ENCODE data around the gene PPM1N. TPM values are rescaled to one million over a fixed set of nuclear protein-coding genes. Genes with fewer than 3 reads are reported as not detected.

Gene PPM1N
- total RNA-seq, 1 experiment from 2014 or later, result 5.0 TPM

- Mint-ChIP-seq H3K9me3 (ENCODE audit: low read depth, unreplicated experiment) (no peaks in the 10 kb centered on the region), H3K27me3 (ENCODE audit: unreplicated experiment) (peaks cover 13% of the 10 kb centered on the region), H3K4me1 (ENCODE audit: low read depth, unreplicated experiment) (peaks cover 33% of the 10 kb centered on the region), H3K27ac (ENCODE audit: unreplicated experiment) (no peak overlapping the region), H3K36me3 (ENCODE audit: insufficient read depth, unreplicated experiment) (peaks cover 45% of the 10 kb centered on the region), H3K4me3 (ENCODE audit: low read depth, unreplicated experiment) (no peak overlapping the region)
- no TSS peak for BruUV-seq (replicated peaks)
- intact Hi-C loops (cut with micrococcal nuclease; ENCODE audit: unreplicated experiment), result no loop called here
- TF ChIP-seq, protein P1, sequence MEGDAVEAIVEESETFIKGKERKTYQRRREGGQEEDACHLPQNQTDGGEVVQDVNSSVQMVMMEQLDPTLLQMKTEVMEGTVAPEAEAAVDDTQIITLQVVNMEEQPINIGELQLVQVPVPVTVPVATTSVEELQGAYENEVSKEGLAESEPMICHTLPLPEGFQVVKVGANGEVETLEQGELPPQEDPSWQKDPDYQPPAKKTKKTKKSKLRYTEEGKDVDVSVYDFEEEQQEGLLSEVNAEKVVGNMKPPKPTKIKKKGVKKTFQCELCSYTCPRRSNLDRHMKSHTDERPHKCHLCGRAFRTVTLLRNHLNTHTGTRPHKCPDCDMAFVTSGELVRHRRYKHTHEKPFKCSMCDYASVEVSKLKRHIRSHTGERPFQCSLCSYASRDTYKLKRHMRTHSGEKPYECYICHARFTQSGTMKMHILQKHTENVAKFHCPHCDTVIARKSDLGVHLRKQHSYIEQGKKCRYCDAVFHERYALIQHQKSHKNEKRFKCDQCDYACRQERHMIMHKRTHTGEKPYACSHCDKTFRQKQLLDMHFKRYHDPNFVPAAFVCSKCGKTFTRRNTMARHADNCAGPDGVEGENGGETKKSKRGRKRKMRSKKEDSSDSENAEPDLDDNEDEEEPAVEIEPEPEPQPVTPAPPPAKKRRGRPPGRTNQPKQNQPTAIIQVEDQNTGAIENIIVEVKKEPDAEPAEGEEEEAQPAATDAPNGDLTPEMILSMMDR (IDR thresholded peaks at IDR 0.05; ENCODE audit: unreplicated experiment), result no peak
- CTCF ChIA-PET, result interaction anchor here (0.6 kb wide), 1 partner anchor 155 kb away, joined by 3 read pairs; no protein-coding TSS in a partner anchor
- no peak for DNase-seq
Measured at GRCh38 chr19:45464852-45465441, 33.3 kb upstream of the PPM1N start.

DNA sequence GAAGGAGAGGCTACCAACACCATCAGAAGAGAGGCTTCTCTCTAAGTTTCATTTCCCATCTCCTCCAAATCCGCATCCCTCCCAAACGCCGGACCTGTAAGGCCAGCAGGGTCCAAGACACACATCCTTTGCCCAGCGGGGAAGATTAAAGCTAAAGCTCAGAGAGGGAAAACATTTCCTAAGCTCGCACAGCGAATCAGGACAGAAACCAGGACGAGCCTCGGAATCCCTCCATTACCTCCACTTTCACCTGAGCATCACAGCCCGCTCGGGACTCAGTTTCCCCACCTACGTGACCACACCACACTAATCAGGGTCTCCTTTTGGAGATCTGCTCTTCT is 31.2 kb upstream of the PPM1N start:
- H3K4me1 Mint-ChIP-seq (ENCODE audit: low read depth, unreplicated experiment), result peaks cover 29% of the 10 kb centered on the region
- peaks cover 13% of the 10 kb centered on the region for H3K27me3 Mint-ChIP-seq (ENCODE audit: unreplicated experiment)
- intact Hi-C loops (cut with micrococcal nuclease; ENCODE audit: unreplicated experiment), result no loop called here
- DNase-seq, result no peak
- TF ChIP-seq, protein P1 (IDR thresholded peaks at IDR 0.05; ENCODE audit: unreplicated experiment), result no peak
- CTCF ChIA-PET, result interaction anchor here (0.6 to 4.6 kb wide), 12 partner anchors 11 to 201 kb away, joined by 3 to 61 read pairs (median 4); no protein-coding TSS in a partner anchor
- H3K27ac Mint-ChIP-seq (ENCODE audit: unreplicated experiment), result peak overlapping the region; percentile 99
- TSS peak; percentile 68 for BruUV-seq (replicated peaks)
- H3K4me3 Mint-ChIP-seq (ENCODE audit: low read depth, unreplicated experiment), result peak overlapping the region; percentile 86
- H3K9me3 Mint-ChIP-seq (ENCODE audit: low read depth, unreplicated experiment), result no peaks in the 10 kb centered on the region
- peaks cover 66% of the 10 kb centered on the region for H3K36me3 Mint-ChIP-seq (ENCODE audit: insufficient read depth, unreplicated experiment)

- H3K27ac Mint-ChIP-seq (ENCODE audit: unreplicated experiment), result peak within 1 kb of the TSS; percentile 99
- H3K4me3 Mint-ChIP-seq (ENCODE audit: low read depth, unreplicated experiment), result peak within 1 kb of the TSS; percentile 86
- H3K9me3 Mint-ChIP-seq (ENCODE audit: low read depth, unreplicated experiment), result no peaks in the 10 kb centered on the region
- TF ChIP-seq, protein P1 (IDR thresholded peaks at IDR 0.05; ENCODE audit: unreplicated experiment), result no peak
- H3K27me3 Mint-ChIP-seq (ENCODE audit: unreplicated experiment), result peaks cover 17% of the 10 kb centered on the region
- H3K36me3 Mint-ChIP-seq (ENCODE audit: insufficient read depth, unreplicated experiment), result peaks cover 71% of the 10 kb centered on the region
- no TSS peak for BruUV-seq (replicated peaks)
- CTCF ChIA-PET, result interaction anchor here (0.6 to 4.6 kb wide), 14 partner anchors 10 to 200 kb away, joined by 3 to 61 read pairs (median 3); no protein-coding TSS in a partner anchor
- DNase-seq, result peak; percentile 96
- H3K4me1 Mint-ChIP-seq (ENCODE audit: low read depth, unreplicated experiment), result peaks cover 31% of the 10 kb centered on the region
- intact Hi-C loops (cut with micrococcal nuclease; ENCODE audit: unreplicated experiment), result loop anchor here (2.0 kb wide), 1 partner anchor 17 kb away; no protein-coding TSS in a partner anchor
Measured at GRCh38 chr19:45467456-45468158, 30.6 kb upstream of the PPM1N start, which contains the start of gene FOSB. Gene FOSB (plus strand): TSS chr19:45467996. CDS start chr19:45468587, 591 bp downstream.

DNA sequence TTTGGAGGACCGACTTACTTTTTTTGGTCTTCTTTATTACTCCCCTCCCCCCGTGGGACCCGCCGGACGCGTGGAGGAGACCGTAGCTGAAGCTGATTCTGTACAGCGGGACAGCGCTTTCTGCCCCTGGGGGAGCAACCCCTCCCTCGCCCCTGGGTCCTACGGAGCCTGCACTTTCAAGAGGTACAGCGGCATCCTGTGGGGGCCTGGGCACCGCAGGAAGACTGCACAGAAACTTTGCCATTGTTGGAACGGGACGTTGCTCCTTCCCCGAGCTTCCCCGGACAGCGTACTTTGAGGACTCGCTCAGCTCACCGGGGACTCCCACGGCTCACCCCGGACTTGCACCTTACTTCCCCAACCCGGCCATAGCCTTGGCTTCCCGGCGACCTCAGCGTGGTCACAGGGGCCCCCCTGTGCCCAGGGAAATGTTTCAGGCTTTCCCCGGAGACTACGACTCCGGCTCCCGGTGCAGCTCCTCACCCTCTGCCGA is 30.0 kb upstream of the PPM1N start:
- CTCF ChIA-PET, result interaction anchor here (0.8 to 4.6 kb wide), 11 partner anchors 9 to 173 kb away, joined by 3 to 61 read pairs (median 4); no protein-coding TSS in a partner anchor
- Mint-ChIP-seq H3K36me3 (ENCODE audit: insufficient read depth, unreplicated experiment) (peaks cover 77% of the 10 kb centered on the region), H3K9me3 (ENCODE audit: low read depth, unreplicated experiment) (no peaks in the 10 kb centered on the region), H3K27ac (ENCODE audit: unreplicated experiment) (peak overlapping the region; percentile 99), H3K27me3 (ENCODE audit: unreplicated experiment) (peaks cover 23% of the 10 kb centered on the region), H3K4me1 (ENCODE audit: low read depth, unreplicated experiment) (peaks cover 37% of the 10 kb centered on the region), H3K4me3 (ENCODE audit: low read depth, unreplicated experiment) (peak overlapping the region; percentile 86)
- peak; percentile 58 for DNase-seq
- intact Hi-C loops (cut with micrococcal nuclease; ENCODE audit: unreplicated experiment), result loop anchor here (2.0 kb wide), 1 partner anchor 17 kb away; no protein-coding TSS in a partner anchor
- TF ChIP-seq, protein P1 (IDR thresholded peaks at IDR 0.05; ENCODE audit: unreplicated experiment), result no peak
- BruUV-seq (replicated peaks), result TSS peak; percentile 71

Measured in Calu3 (cell line).